GM11168 (cell line): ENCODE measurements around the gene PNMT.
"Not testable (repeated sequence)": the region's sequence is repeated elsewhere in the genome, so short reads cannot be mapped to it uniquely, and the experiment has no call there.

Experiments used
- in situ Hi-C: fragments of 300-500 bp; cut with MboI; formaldehyde crosslinking; loops from one replicate; pipeline ENCODE4 v1.12.0; 2022; ENCODE audit warnings: low sequenced_read_pairs; ENCODE audit not compliant: unreplicated experiment

Gene PNMT

DNA sequence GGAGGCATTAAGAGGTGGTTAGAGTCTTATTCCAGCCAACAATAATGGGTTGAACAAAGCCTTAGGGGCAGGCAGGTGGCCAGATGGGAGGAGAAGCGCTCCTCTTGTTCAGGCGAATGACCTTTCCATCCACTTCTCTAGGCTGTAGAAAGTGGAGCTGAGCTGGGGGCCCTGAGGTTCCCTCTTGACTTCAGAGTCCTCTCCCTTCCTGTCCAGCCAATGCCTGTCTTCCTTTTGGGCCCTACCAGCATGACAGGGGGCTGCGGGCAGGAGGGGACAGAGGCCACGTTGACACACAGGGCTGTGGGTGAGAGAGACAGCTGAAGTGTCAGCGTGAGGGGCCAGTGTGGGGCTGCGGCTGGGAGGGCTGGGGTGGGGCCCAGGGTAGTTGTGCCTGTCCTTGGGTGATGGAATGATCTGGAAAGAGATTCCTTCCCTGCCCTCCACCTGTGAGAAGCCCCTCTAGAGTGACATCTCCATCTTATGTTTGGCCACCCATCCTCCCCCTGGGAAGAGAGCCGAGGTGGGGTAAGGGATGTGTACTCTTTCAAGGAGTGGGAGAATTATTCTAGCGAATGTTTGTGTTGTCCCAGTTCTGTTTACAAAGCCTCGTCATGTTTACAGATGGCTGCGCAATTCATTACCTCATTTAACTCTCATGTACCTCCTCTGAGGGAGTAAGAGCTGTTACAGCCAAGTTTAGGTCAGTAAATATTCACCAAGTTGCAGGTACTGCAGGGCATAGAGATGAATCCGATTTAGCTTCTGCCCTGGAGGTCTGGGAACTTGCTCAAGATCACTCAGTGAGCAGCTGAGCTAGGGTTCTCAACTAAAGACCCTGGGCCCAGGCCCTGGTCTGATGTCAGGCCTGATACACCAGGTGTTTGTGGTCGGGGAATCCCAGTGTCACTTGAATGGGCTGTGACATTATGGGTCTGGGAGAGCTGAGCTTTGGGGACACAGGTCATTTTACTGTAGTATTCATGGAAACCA is 34.9 kb downstream of the PNMT start:
- in situ Hi-C loops = no loop called here

DNA sequence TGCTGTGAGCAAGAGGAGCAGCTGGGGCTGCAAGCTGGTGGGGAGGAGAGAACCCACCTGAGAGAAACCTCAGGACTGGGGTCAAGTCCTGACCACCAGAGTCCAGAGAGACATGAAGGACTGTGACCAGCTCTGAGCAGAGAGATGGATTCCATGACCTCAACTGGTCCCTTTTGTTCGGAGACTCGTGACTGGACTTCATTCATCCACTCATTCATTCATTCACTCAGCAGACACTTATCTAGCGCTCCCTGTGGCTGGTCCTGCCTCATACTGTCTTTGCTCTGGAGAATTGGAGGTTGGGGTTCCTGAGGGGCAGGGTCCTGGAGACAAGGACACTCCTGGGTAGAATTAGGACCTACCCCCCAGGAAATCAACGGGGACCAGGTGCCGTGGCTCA is 35.7 kb downstream of the PNMT start:
- in situ Hi-C loops = no loop called here

DNA sequence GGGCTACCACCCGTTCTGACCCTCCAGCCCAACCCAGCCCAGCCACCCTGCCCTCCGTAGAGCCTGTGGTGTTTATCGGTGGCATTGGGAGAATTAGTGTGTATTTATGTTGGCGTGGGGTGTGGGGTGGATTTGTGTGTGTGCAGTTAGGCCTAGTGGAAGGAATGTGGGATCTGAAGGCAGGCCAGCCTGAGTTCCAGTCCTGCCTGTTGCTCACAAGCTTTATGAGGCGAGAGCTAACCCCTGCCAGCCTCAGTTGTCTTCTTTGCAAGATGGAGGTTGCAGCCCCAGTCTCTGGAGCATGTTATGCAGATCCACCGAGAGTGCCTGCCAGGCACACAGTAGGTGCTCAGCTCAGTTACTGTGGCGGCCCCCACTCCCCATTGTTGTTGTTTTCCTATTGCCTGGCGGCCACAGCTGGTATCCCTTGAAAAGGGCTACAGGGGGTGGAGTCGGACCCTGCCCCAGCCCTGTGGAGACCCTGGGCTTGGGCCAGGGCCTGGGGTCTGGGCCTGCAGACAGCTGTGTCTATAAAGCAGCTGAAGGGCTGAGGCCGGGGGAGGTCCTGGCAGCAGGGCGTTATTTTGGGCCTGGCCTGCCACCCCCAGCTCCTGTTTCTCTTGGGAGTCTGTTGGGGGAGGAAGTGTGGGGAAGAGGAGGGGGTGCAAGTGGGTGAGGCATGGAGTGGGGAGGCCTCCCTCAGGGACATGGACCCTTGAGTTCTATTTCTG is 36.7 kb downstream of the PNMT start:
- in situ Hi-C loops = no loop called here

DNA sequence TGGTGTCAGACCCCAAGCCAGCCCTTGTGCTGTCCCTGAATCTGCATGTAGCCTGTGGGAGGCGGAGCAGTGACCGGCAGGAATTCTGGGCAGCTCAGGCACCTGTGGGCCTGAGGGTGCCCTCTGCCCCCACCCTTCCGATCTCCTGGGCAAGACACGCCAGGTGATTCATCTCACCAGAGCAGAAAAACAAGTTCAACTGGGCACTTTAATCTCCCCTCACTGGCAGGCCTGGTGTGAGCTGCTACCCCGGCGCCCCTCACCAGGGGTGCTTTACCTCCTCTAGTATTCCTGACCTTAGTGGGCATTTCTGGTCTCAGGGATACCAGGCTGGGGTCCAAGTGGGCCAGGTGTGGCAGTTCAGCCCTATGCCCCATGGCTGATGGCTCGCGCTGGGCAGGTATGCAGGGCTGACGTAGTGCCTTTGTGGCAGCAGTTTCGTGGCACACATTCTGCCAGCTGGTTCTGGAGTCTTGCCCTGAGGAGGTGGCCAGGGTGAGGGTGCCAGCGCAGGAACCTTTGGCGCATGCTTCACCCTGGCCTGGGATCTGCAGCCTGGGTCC is 37.6 kb downstream of the PNMT start:
- in situ Hi-C loops = no loop called here

DNA sequence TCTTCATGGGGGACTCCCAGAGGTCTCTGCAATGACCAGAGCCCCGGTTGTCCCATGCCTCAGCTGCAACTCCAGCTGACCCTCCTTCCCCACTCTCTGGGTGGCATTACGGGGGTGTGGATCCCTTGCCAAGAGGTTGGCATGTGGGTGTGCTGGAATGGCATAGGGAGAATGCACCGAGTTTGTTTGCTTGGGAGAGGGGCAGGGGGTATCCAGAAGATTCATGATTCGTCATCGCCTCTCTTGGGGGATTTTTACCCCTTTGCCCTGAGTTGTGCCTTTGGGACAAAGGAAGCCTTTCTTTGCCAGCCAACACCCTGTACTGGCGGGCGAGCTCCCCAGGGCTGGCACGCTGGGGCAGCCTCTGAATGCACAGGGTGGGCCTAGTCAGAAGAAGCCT is 38.1 kb downstream of the PNMT start:
- in situ Hi-C loops = no loop called here

GRCh38 chr17:39706921-39707337 is 38.7 kb downstream of the PNMT start:
- in situ Hi-C loops = no loop called here

DNA sequence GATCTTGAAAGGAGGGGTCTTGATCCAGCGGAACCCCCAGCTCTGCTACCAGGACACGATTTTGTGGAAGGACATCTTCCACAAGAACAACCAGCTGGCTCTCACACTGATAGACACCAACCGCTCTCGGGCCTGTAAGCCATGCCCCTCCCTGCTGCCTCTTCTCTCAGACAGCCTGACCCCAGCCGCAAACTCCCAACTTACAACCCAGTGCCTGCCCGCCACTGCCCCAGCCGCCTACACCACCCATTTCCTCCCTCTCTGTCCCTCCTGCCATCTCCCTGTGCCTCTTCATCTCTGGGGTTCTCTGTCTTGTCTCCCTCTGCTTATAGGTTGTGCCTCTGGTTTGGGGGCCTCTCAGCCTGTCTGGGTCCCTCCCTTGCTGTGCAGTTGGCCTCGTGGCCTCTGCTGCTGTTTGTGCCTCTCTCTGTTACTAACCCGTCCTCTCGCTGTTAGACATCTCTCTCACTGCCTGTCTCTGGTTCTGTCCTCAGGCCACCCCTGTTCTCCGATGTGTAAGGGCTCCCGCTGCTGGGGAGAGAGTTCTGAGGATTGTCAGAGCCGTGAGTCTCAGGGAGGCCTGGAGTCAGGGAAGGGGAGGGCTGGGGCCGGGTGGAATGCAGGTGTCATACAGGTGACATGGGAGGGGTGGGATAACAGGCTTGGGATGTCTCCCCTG is 41.2 kb downstream of the PNMT start:
- in situ Hi-C loops = no loop called here

GRCh38 chr17:39709998-39710964 is 42.0 kb downstream of the PNMT start:
- in situ Hi-C loops = no loop called here

- in situ Hi-C loops = not testable (repeated sequence)
Observed at GRCh38 chr17:39711071-39711470, 42.8 kb downstream of the PNMT start.

- in situ Hi-C loops = no loop called here
Observed at GRCh38 chr17:39711851-39712250, 43.6 kb downstream of the PNMT start.

- in situ Hi-C loops = no loop called here
Observed at GRCh38 chr17:39714234-39714633, 46.0 kb downstream of the PNMT start.

GRCh38 chr17:39715375-39716072 is 47.3 kb downstream of the PNMT start:
- in situ Hi-C loops = no loop called here

DNA sequence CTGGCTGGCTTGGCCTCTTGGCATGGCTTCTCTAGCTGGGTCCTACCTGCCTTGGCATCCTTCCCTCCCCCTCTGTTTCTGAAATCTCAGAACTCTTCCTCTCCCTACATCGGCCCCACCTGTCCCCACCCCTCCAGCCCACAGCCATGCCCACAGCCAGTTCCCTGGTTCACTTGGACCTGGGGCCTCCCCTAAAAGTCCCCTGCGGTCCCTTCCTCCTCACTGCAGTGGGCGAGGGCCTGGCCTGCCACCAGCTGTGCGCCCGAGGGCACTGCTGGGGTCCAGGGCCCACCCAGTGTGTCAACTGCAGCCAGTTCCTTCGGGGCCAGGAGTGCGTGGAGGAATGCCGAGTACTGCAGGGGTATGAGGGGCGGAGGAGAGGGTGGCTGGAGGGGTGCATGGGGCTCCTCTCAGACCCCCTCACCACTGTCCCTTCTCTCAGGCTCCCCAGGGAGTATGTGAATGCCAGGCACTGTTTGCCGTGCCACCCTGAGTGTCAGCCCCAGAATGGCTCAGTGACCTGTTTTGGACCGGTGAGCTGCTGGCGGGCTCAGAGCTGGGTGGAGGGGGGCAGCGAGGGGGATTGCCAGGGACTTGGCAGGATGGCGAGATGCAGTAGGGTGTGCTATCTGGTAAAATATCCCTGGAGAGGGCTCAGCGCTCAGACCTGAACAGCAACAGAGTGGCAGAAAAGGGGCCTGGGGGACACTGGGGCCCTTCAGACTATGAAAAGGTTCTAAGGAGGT is 48.0 kb downstream of the PNMT start:
- in situ Hi-C loops = no loop called here

DNA sequence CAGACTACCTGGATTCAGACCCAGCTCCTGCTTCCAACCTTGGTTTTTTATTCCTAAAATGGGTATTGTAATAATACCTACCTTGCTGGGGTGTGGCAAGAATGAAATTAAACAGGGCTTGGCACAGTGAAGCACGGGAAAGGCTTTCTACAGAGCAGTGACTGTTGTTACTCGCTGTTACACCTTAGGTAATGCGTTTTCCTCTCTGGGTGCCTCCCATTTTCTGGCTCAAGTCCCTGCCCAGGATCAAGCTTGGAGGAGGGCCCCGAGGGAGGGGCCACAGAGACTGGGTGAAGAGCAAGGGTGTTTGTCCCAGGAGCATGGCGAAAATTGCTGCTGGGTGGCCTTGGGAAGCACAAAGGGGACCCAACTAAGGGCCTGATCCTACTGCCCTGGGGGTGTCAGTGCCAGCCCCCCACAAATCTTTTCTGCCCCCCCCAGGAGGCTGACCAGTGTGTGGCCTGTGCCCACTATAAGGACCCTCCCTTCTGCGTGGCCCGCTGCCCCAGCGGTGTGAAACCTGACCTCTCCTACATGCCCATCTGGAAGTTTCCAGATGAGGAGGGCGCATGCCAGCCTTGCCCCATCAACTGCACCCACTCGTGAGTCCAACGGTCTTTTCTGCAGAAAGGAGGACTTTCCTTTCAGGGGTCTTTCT is 48.8 kb downstream of the PNMT start:
- in situ Hi-C loops = no loop called here

- in situ Hi-C loops = no loop called here
Observed at GRCh38 chr17:39717660-39718059, 49.4 kb downstream of the PNMT start.

DNA sequence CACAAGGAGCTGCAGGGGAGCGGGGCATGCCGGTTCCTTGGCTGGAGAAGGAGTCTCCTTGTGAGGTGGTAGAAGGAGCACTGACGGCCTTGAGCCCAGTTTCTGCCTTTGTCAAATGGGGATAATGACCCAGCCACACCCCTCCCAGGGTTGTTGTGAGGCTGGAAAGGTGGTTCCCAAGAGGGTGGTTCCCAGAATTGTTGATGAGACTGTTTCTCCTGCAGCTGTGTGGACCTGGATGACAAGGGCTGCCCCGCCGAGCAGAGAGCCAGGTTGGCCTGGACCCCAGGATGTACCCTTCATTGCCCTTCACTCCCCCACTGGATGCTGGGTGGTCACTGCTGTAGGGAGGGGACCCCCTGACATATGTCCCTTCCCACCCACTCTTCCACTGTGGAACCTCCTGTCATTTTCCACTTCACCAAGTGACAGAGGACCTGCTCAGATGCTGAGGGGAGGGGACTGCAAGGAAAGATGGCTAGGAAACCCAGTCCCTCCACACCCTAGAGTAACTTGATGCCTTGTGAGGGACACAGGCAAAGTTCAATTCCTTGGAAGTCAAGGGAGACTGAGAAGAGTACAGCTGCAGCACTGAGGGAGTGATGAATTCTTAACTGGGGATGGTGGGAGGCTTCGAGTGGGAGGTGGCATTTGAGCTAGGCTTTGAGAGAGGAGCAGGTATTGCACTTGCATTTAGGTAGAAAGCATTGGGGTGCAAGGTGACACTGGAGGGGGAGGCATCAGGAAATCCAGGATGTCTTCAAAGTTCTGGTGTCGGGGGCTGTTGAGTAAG is 51.5 kb downstream of the PNMT start:
- in situ Hi-C loops = loop anchor here (10.0 kb wide), 1 partner anchor 165 kb away; no protein-coding TSS in a partner anchor
